DMS114 treated with DMSO at 0.1 percent for 48 hours (cell line): Measurements from ENCODE around the gene PALM.
"Not testable (repeated sequence)": the region's sequence is repeated elsewhere in the genome, so short reads cannot be mapped to it uniquely, and the experiment has no call there.

Experiments used
- DNase-seq: peaks from one replicate; lab custom pipeline; 2025; ENCODE audit not compliant: unreplicated experiment; lab: John Stamatoyannopoulos, UW

Gene PALM

GRCh38 chr19:708154-709143 lies at the start of gene PALM:
TSS of gene PALM (plus strand) at chr19:708935. CDS start at chr19:709147, 212 bp downstream.
- DNase-seq = no peak

- DNase-seq = no peak
These were observed 47.8 kb upstream of the PALM start for GRCh38 chr19:660793-661426.

- DNase-seq = no peak
These were observed 47.1 kb upstream of the PALM start for GRCh38 chr19:661427-662196.

GRCh38 chr19:662207-662961 lies 46.4 kb upstream of the PALM start:
- DNase-seq = no peak

- peak; percentile 71 for DNase-seq
These were observed 45.6 kb upstream of the PALM start, which contains the start of gene RNF126 for GRCh38 chr19:662962-663681. TSS of gene RNF126 (minus strand) at chr19:663214. CDS start at chr19:663121, 93 bp downstream.

- DNase-seq = no peak
These were observed 45.0 kb upstream of the PALM start for GRCh38 chr19:663682-664117.

GRCh38 chr19:664913-665443 lies 43.8 kb upstream of the PALM start:
- peak; percentile 62 for DNase-seq

- DNase-seq = not testable (repeated sequence)
These were observed 41.7 kb upstream of the PALM start for GRCh38 chr19:666985-667573.

- not testable (repeated sequence) for DNase-seq
These were observed 39.9 kb upstream of the PALM start for GRCh38 chr19:668675-669434.

GRCh38 chr19:670609-671075 lies 38.1 kb upstream of the PALM start:
- DNase-seq = no peak

GRCh38 chr19:674282-675151 lies 34.2 kb upstream of the PALM start:
- DNase-seq = no peak

- no peak for DNase-seq
These were observed 32.8 kb upstream of the PALM start for GRCh38 chr19:676007-676338.

GRCh38 chr19:676339-677105 lies 32.2 kb upstream of the PALM start, which contains the start of gene FSTL3:
TSS of gene FSTL3 (plus strand) at chr19:676392. CDS start at chr19:676424, 32 bp downstream.
- no peak for DNase-seq

GRCh38 chr19:677201-677600 lies 31.5 kb upstream of the PALM start:
- no peak for DNase-seq

- no peak for DNase-seq
These were observed 30.9 kb upstream of the PALM start for GRCh38 chr19:677601-678436.
